ENCODE data around the gene PPFIBP1. TPM values are rescaled to one million over a fixed set of nuclear protein-coding genes. Genes with fewer than 3 reads are reported as not detected.

PPFIBP1 gene
- total and polyA plus RNA-seq, 9 of the 15 experiments (the other 6 are each of a cell fraction or from before 2014, with no cell fraction given): 0.46 to 3.5 (median 1.8) TPM

- no peak for ATAC-seq
- WGBS (ENCODE audit: insufficient coverage, low coverage, missing lambda C conversion rate): 0% methylated on average over 6 of the region's 6 CpGs
- CTCF ChIA-PET (ENCODE audit: low intra/inter-chr PET ratio): no interaction called here
- TF ChIP-seq ZNF586 (CRISPR knock-in tag; conservative IDR thresholded peaks at IDR 0.05) (no peak), STAT6 (CRISPR knock-in tag; IDR thresholded peaks at IDR 0.05) (no peak), NFE2L1 (tag; IDR thresholded peaks at IDR 0.05; ENCODE audit: borderline replicate concordance, low read depth) (no peak), VEZF1 (CRISPR knock-in tag; IDR thresholded peaks at IDR 0.05) (no peak), ARID3B (CRISPR knock-in tag; IDR thresholded peaks at IDR 0.05; ENCODE audit: borderline replicate concordance) (no peak), ZNF184 (CRISPR knock-in tag; IDR thresholded peaks at IDR 0.05) (no peak)
- FAIRE-seq: no peak
- no peak overlapping the region for H2AFZ ChIP-seq (ENCODE audit: low read depth, low read length)
- H3K9me3 ChIP-seq (replicated peaks; ENCODE audit: control insufficient read depth, insufficient read depth, low read depth, low read length): no peaks in the 10 kb centered on the region
- BruUV-seq (replicated peaks): no TSS peak
- no peaks in the 10 kb centered on the region for H3K79me2 ChIP-seq (ENCODE audit: control insufficient read depth, insufficient read depth, low read length)
- no peaks in the 10 kb centered on the region for H4K20me1 ChIP-seq (replicated peaks; ENCODE audit: control insufficient read depth, insufficient read depth, low read length)
- intact Hi-C loops (cut with micrococcal nuclease): no loop called here
- in situ Hi-C loops (cut with MboI): no loop called here
- no peak overlapping the region for H3K27ac ChIP-seq (ENCODE audit: extremely low read depth, low read depth, low read length)
- peaks cover 3 to 8% of the 10 kb centered on the region in 2 experiments; a peak in 3 of 5 replicates for H3K27me3 ChIP-seq (ENCODE audit: control insufficient read depth in 2 of 2, insufficient read depth in 2 of 2, low read length in 2 of 2)
- no peaks in the 10 kb centered on the region; a peak in 1 of 5 replicates for H3K4me1 ChIP-seq (replicated peaks in 1 of 2; ENCODE audit: control insufficient read depth in 2 of 2, insufficient read depth in 2 of 2, low read length in 2 of 2)
- H3K4me2 ChIP-seq (ENCODE audit: insufficient read depth, low read length): no peak overlapping the region
- no peaks in the 10 kb centered on the region for H3K9me1 ChIP-seq (ENCODE audit: control insufficient read depth, insufficient read depth, low read length)
- H3K36me3 ChIP-seq (ENCODE audit: control insufficient read depth, insufficient read depth, low read length): no peaks in the 10 kb centered on the region
- no peak for DNase-seq (ENCODE audit: extremely low read depth in 1 of 4, low spot score in 3 of 4)
- POLR2A ChIA-PET: no interaction called here
- H3K4me3 ChIP-seq: no peak overlapping the region
- H3K9ac ChIP-seq (ENCODE audit: insufficient read depth in 1 of 2, low read depth in 2 of 2, low read length in 2 of 2): no peak overlapping the region
Measured at GRCh38 chr12:27583981-27584380, 60.0 kb downstream of the PPFIBP1 start.

All from K562 (cell line).